ENCODE results near the gene MEI1.
"Not testable (repeated sequence)": the region's sequence is repeated elsewhere in the genome, so short reads cannot be mapped to it uniquely, and the experiment has no call there.

MEI1 gene

DNA sequence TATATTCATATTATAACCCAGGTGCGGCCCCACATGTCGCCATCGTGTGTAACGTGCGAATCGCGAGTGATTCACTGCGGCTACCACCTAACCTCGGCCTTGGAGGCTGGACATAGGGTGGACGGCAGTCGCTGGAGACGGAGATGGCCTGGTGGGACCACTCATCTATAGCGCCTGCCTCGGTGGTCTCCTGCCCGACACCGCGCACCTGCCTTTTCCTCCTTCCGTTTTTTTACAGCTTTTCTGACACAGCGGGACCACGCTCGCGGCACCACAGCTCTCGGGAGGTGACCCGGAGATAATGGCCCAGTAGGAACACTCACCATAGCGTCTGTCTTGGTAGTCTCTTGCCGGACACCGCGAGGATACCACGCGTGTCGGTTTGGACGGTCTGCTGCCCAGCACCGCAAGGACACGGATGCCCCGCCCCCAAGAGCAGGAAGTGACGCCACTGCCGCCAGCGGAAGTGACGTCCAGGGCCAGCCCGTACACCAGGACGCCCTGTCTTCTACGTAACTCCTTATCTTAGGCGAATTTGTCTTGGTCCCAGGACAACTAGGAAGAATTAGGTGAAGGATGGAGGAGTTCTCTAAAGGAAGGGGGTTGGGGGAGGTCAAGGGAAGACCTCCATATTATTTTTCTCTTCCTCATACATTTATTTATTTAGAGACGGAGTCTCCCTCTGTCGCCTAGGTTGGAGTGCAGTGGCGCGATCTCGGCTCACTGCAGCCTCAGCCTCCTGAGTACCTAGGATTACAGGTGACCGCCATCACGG lies 17.1 kb upstream of the MEI1 start:
- H3K4me3 ChIP-seq (ENCODE audit: low read depth, low read length): peak overlapping the region; percentile 80
- TF ChIP-seq, protein P1, sequence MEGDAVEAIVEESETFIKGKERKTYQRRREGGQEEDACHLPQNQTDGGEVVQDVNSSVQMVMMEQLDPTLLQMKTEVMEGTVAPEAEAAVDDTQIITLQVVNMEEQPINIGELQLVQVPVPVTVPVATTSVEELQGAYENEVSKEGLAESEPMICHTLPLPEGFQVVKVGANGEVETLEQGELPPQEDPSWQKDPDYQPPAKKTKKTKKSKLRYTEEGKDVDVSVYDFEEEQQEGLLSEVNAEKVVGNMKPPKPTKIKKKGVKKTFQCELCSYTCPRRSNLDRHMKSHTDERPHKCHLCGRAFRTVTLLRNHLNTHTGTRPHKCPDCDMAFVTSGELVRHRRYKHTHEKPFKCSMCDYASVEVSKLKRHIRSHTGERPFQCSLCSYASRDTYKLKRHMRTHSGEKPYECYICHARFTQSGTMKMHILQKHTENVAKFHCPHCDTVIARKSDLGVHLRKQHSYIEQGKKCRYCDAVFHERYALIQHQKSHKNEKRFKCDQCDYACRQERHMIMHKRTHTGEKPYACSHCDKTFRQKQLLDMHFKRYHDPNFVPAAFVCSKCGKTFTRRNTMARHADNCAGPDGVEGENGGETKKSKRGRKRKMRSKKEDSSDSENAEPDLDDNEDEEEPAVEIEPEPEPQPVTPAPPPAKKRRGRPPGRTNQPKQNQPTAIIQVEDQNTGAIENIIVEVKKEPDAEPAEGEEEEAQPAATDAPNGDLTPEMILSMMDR (conservative IDR thresholded peaks at IDR 0.05; ENCODE audit: low read depth, low read length): no peak
- peak; percentile 92 for DNase-seq (ENCODE audit: low read depth)

- no peak overlapping the region for H3K4me3 ChIP-seq (ENCODE audit: low read depth, low read length)
- TF ChIP-seq, protein P1 (conservative IDR thresholded peaks at IDR 0.05; ENCODE audit: low read depth, low read length): no peak
- DNase-seq (ENCODE audit: low read depth): no peak
Observed at GRCh38 chr22:41683052-41683451, 16.3 kb upstream of the MEI1 start.

- no peak for DNase-seq (ENCODE audit: low read depth)
- TF ChIP-seq, protein P1 (conservative IDR thresholded peaks at IDR 0.05; ENCODE audit: low read depth, low read length): no peak
- H3K4me3 ChIP-seq (ENCODE audit: low read depth, low read length): no peak overlapping the region
Observed at GRCh38 chr22:41683616-41684015, 15.7 kb upstream of the MEI1 start.

DNA sequence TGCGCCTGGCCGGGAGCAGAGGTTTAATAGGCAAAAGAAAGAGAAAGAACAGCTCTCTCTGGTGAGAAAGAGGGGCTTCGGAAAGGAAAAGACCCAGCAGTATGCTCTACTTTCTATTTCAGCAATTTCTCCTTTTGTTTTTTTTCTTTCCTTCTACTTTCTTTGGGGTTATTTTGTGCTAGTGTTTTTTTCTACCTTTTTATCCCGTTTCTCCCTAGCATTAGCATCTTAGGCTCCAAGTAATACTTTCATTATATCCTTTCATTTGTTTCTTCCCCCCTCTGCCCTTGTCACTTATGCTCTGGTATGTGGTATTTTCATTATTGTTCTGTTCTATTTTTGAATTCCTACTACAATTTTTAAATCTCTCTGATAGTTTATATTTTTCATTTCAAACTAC lies 15.1 kb upstream of the MEI1 start:
- H3K4me3 ChIP-seq (ENCODE audit: low read depth, low read length): no peak overlapping the region
- TF ChIP-seq, protein P1 (conservative IDR thresholded peaks at IDR 0.05; ENCODE audit: low read depth, low read length): no peak
- no peak for DNase-seq (ENCODE audit: low read depth)

- H3K4me3 ChIP-seq (ENCODE audit: low read depth, low read length); DNase-seq (ENCODE audit: low read depth): not testable (repeated sequence)
Observed at GRCh38 chr22:41686890-41687289, 12.4 kb upstream of the MEI1 start.

GRCh38 chr22:41687901-41688364 lies 11.4 kb upstream of the MEI1 start:
- TF ChIP-seq, protein P1 (conservative IDR thresholded peaks at IDR 0.05; ENCODE audit: low read depth, low read length): no peak
- peak overlapping the region; percentile 89 for H3K4me3 ChIP-seq (ENCODE audit: low read depth, low read length)
- peak; percentile 40 for DNase-seq (ENCODE audit: low read depth)

DNA sequence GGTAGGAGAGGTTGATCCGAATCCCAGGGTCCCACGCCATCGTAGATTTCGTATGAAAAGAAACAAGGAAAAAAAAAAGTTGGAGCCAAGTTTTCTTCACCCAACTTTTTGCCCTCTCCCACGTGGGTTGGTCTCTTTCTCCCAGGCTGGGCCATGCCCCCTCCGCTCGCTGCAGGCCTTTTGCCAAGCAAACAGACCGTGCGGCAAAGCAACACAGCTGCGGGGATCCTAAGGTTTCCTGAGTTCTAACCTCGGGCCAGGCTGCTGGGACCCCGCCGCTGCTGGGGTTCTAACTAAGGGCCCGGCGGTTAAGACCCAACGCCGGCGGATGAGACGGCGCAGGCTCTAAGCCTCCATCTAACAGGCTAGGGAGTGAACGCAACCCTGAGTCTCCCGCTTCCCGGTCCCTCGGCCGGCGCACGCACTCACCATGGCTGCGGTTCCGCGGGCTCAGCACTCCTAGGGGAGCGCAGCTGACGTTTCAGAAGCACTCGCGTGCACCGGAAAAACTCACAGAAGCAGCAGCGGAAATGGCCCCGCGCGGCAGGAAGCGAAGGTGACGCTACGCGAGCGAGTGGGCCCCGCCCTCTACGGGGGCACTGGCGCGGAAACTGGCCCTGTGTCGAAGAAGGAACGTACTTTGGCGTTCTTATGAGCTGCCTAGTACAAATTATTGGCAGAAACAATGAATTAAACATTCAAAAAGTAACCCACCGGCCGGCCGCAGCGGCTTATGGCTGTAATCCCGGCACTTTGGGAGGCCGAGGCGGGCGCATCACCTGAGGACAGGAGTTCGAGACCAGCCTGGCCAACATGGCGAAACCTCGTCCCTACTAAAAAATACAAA lies 10.7 kb upstream of the MEI1 start, which contains the start of gene SNU13:
SNU13 (minus strand) TSS at position 503 of the 847 bp plus-strand sequence; CDS start at position 432, 71 bp downstream.
- peak; percentile 92 for DNase-seq (ENCODE audit: low read depth)
- TF ChIP-seq, protein P1 (conservative IDR thresholded peaks at IDR 0.05; ENCODE audit: low read depth, low read length): no peak
- H3K4me3 ChIP-seq (ENCODE audit: low read depth, low read length): peak within 1 kb of the TSS; percentile 89
